ENCODE data around the gene MYOZ3.

- TF ChIP-seq RAD21 (IDR thresholded peaks at IDR 0.05; ENCODE audit: low read length) (no peak), YY1 (IDR thresholded peaks at IDR 0.05; ENCODE audit: low read depth) (peak; percentile 60; the same call in 1 of the 2 replicates), REST (IDR thresholded peaks at IDR 0.05; ENCODE audit: low read depth, low read length) (no peak), FOXJ3 (CRISPR knock-in tag; IDR thresholded peaks at IDR 0.05) (no peak), EP300 (IDR thresholded peaks at IDR 0.05; ENCODE audit: borderline replicate concordance in 1 of 2, low read depth in 1 of 2, low read length in 1 of 2) (peak in 1 of 2 experiments; percentile 59; a peak in 2 of 4 replicates), RCOR1 (IDR thresholded peaks at IDR 0.05; ENCODE audit: low read length) (no peak), CTCF (IDR thresholded peaks at IDR 0.05) (no peak)
These were observed 20.0 kb upstream of the MYOZ3 start for GRCh38 chr5:150641006-150641570.
